RWPE2 (cell line): ENCODE results near the gene NRP2.

Source experiments
- ATAC-seq: fragments of 200-7000 bp; cut with Tn5 transposase; 3 replicates; pipeline ENCODE4 v1.9.1; 2021; ENCODE audit warnings: low read depth
- DNase-seq: peaks from one replicate; pipeline ENCODE4 v3.0.0-alpha.2; 2020; ENCODE audit warnings: low spot score
- H3K27ac ChIP-seq: fragments of 450-650 bp; 2 replicates; pipeline ENCODE4 v1.5.1; 2017; ENCODE audit warnings: mild to moderate bottlenecking; ENCODE audit not compliant: poor library complexity, severe bottlenecking
- H3K27me3 ChIP-seq: fragments of 250-450 bp; sonication (Bioruptor Pico); 2 replicates; pipeline ENCODE4 v1.5.1; 2021; ENCODE audit warnings: mild to moderate bottlenecking, moderate library complexity; ENCODE audit not compliant: insufficient read depth, poor library complexity, severe bottlenecking
- H3K36me3 ChIP-seq: fragments of 250-450 bp; sonication (Bioruptor Pico); 2 replicates; pipeline ENCODE4 v1.5.1; 2020; ENCODE audit warnings: low read depth, mild to moderate bottlenecking, moderate library complexity
- H3K4me1 ChIP-seq: fragments of 250-450 bp; sonication (Bioruptor Pico); 2 replicates; pipeline ENCODE4 v1.5.1; 2021; ENCODE audit warnings: mild to moderate bottlenecking, moderate library complexity; ENCODE audit not compliant: insufficient read depth, poor library complexity, severe bottlenecking
- H3K4me3 ChIP-seq: fragments of 250-450 bp; sonication (Bioruptor Pico); 2 replicates; pipeline ENCODE4 v1.5.1; 2021; ENCODE audit warnings: mild to moderate bottlenecking, moderate library complexity; ENCODE audit not compliant: severe bottlenecking
- H3K9me3 ChIP-seq: fragments of 250-450 bp; sonication (Bioruptor Pico); 2 replicates; pipeline ENCODE4 v1.5.1; 2021; ENCODE audit warnings: mild to moderate bottlenecking, moderate library complexity; ENCODE audit not compliant: severe bottlenecking
- TF ChIP-seq, protein P1 (sequence below): fragments of 450-650 bp; IDR thresholded peaks from one replicate; pipeline ENCODE4 v1.5.1; 2017; ENCODE audit warnings: mild to moderate bottlenecking, moderate library complexity; ENCODE audit not compliant: poor library complexity, severe bottlenecking

Gene NRP2

DNA sequence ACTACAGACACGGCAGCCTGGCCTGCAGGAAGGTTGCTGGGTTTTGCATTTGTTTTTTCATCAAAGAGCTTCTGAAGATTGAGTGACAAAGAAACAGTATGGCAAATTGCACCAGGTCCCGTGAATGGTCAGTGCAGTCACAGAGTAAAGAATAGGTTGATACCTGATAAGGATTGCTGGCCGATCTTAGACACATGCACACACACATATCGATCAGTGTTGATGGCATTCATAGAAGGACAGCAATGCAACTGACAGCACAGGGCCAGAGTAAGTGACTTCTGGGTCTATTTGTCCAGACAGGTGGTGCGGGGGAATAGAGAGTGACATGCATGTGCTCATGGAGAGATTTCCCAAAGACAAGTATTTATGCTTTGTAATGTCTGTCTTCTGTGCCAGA is 42.8 kb downstream of the NRP2 start:
- Histone ChIP-seq H3K9me3 (no peaks in the 10 kb centered on the region), H3K4me3 (no peak overlapping the region), H3K27me3 (no peaks in the 10 kb centered on the region), H3K36me3 (peaks cover 20% of the 10 kb centered on the region; the same call in 1 of the 2 replicates), H3K4me1 (no peaks in the 10 kb centered on the region), H3K27ac (no peak overlapping the region)
- DNase-seq (no peak), ATAC-seq (no peak)
- TF ChIP-seq, protein P1, sequence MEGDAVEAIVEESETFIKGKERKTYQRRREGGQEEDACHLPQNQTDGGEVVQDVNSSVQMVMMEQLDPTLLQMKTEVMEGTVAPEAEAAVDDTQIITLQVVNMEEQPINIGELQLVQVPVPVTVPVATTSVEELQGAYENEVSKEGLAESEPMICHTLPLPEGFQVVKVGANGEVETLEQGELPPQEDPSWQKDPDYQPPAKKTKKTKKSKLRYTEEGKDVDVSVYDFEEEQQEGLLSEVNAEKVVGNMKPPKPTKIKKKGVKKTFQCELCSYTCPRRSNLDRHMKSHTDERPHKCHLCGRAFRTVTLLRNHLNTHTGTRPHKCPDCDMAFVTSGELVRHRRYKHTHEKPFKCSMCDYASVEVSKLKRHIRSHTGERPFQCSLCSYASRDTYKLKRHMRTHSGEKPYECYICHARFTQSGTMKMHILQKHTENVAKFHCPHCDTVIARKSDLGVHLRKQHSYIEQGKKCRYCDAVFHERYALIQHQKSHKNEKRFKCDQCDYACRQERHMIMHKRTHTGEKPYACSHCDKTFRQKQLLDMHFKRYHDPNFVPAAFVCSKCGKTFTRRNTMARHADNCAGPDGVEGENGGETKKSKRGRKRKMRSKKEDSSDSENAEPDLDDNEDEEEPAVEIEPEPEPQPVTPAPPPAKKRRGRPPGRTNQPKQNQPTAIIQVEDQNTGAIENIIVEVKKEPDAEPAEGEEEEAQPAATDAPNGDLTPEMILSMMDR = no peak

DNA sequence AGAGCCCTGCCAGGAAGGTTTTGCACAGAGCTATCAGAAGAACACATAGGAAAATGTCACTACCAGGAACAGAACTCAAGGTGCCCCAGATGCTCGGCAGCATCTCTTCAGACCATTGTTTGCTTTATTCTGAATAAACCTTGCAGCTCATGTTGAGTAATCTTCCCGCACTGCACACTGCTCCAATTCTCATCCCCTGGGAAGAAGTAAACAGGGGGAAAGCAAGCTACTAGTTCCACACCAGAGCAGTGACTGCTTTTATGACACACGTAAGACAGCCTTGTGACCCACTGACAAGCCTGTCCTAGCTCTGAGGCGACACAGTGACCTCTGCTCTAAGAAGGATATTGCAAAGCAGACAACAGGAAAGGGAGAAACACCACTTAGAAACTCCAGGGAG is 44.2 kb downstream of the NRP2 start:
- no peaks in the 10 kb centered on the region for H3K4me1 ChIP-seq
- no peaks in the 10 kb centered on the region for H3K27me3 ChIP-seq
- peaks cover 20% of the 10 kb centered on the region; the same call in 1 of the 2 replicates for H3K36me3 ChIP-seq
- TF ChIP-seq, protein P1 = no peak
- DNase-seq (no peak), ATAC-seq (no peak)
- no peak overlapping the region for H3K4me3 ChIP-seq
- no peaks in the 10 kb centered on the region for H3K9me3 ChIP-seq
- no peak overlapping the region for H3K27ac ChIP-seq

DNA sequence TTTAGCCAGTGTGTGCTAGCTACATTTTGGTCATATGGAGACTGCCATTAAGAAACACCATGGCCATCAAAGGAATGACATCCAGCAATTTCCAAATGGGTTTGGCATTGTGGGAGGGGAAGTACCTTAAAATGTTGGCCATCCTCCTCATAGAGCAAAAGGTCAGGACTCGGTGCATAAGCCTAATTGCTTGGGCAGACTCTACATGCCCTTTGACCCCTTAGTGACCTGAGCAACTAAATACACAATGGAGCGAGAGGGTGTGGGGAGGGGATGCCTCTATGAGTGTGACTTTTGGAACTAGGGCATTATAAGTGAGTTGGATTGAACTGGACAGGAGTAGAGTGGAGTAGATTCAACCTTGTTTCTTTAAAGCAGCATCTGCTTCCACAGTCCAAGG is 44.9 kb downstream of the NRP2 start:
- Histone ChIP-seq H3K4me3 (no peak overlapping the region), H3K9me3 (no peaks in the 10 kb centered on the region), H3K36me3 (peaks cover 20% of the 10 kb centered on the region; the same call in 1 of the 2 replicates), H3K27ac (no peak overlapping the region), H3K4me1 (no peaks in the 10 kb centered on the region), H3K27me3 (no peaks in the 10 kb centered on the region)
- DNase-seq = no peak
- TF ChIP-seq, protein P1 = no peak
- no peak for ATAC-seq

DNA sequence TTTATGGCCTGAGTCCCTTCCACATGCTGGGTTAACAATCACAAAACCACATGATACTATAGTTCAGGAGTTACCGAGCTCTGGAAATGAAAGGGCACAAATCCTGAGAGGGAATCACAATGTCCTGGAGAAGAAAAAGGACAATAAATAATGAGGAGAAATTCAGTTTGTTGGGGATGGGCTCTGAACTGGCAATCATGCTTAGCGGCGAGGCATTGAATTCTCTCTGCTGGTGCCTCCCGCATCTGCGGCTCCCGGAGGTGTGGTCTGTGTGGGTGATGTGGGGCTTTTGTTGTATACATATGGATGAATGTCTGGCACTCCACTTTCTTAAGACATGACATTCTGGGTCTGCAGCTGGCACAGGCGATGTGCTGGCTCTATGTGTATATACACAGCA is 46.1 kb downstream of the NRP2 start:
- H3K9me3 ChIP-seq = no peaks in the 10 kb centered on the region
- H3K27ac ChIP-seq = no peak overlapping the region
- no peak for DNase-seq
- no peaks in the 10 kb centered on the region for H3K4me1 ChIP-seq
- TF ChIP-seq, protein P1 = no peak
- no peaks in the 10 kb centered on the region for H3K27me3 ChIP-seq
- no peak for ATAC-seq
- no peak overlapping the region for H3K4me3 ChIP-seq
- peaks cover 10% of the 10 kb centered on the region; the same call in 1 of the 2 replicates for H3K36me3 ChIP-seq

DNA sequence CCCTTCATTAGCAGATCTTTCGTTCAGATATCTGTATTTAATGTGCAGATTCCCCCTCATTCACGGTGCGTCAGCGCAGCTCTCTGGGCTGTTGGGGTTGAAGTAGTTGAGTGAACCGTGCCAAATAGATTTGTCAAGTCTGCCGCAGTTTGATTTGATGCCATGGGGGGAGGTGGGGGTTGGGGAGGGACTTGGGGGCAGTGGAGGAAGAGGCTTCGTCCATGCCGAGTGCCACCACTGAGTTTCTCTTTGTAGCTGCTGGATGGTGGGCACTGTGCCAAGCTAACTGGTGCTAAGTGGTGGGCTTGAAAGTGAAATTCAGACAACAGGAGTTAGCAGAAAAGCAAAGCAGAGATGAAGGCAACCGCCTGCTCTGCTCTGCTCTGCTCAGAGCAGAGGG is 47.9 kb downstream of the NRP2 start:
- H3K4me3 ChIP-seq = no peak overlapping the region
- peaks cover 14% of the 10 kb centered on the region for H3K36me3 ChIP-seq
- no peak overlapping the region for H3K27ac ChIP-seq
- peaks cover 5% of the 10 kb centered on the region for H3K4me1 ChIP-seq
- no peaks in the 10 kb centered on the region for H3K27me3 ChIP-seq
- TF ChIP-seq, protein P1 = no peak
- no peak for ATAC-seq
- H3K9me3 ChIP-seq = no peaks in the 10 kb centered on the region
- DNase-seq = no peak
